Right ventricle myocardium superior (tissue), 1 donor: ENCODE results near the gene EPHB2. TPM values are rescaled to one million over a fixed set of nuclear protein-coding genes. Genes with fewer than 3 reads are reported as not detected.

Experiments used
- ATAC-seq: fragments of 200-7000 bp; cut with Tn5 transposase; one replicate; pipeline ENCODE4 v1.9.1; 2020; ENCODE audit warnings: mild to moderate bottlenecking; ENCODE audit not compliant: poor library complexity
- DNase-seq: peaks from one replicate; pipeline ENCODE4 v3.0.0-alpha.2; 2020
- intact Hi-C: fragments of 100-400 bp; cut with DNase I; formaldehyde crosslinking; loops from one replicate; pipeline ENCODE4 v1.11.2; 2022
- total RNA-seq: library from RNA; stranded (reverse); fragmentation: NEBNext Ultra II Directional; extraction: Animal tissue kit (Norgen Biotek cat#: 25700); gene quantifications from one replicate; pipeline ENCODE4 v1.2.1, GENCODE V29; 2021
- donor health status: DM: no; HTN: yes; CAD: no; lungs with severe emphysema.

The EPHB2 gene
- total RNA-seq, 1 donor from 2014 or later: 2.7 TPM

DNA sequence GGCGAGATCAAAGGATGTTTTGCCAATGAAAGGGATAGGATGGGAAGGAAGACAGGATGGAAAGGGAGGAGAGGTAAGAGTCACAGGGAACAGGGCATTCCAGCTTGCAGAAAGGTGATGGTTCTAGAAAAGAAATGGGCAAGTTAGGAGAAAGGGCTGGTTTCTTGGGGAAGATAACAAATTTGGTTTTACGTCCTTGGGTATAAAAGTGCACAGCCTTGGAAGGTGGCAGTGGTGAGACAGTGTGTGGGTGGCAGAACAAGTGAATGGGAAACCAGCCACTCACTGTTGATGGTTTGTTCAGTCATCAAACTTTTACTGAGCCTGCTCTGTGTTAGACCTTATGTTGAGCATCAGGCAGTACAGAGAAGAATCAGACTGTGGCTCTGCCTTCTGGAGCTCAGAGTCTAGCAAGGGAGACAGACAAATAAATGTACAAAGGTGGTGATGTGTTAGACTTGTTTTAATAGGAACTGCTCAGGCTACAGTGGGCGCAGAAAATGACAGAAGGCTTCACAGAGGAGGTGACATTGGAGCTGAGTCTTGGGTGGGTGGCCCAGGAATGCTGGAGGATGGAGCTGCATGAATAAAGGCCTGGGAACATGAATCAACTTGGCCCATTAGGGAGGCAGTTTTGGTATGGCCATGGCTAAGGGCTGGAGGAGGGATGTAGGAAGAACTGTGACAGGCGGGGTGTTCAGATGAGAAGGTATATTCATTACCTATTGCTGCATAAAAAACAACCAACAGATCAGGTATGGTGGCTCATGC, 76.3 kb downstream of the EPHB2 start:
- intact Hi-C loops: no loop called here
- DNase-seq (no peak), ATAC-seq (no peak)

GRCh38 chr1:22787636-22788035, 77.0 kb downstream of the EPHB2 start:
- DNase-seq (no peak), ATAC-seq (no peak)
- intact Hi-C loops: no loop called here

GRCh38 chr1:22788254-22788661, 77.6 kb downstream of the EPHB2 start:
- peak; percentile 68 for ATAC-seq
- intact Hi-C loops: no loop called here
- peak; percentile 62 for DNase-seq

- ATAC-seq (no peak), DNase-seq (no peak)
- intact Hi-C loops: no loop called here
Measured at GRCh38 chr1:22789356-22789994, 78.8 kb downstream of the EPHB2 start.

- ATAC-seq (peak; percentile 58), DNase-seq (peak; percentile 73)
- intact Hi-C loops: no loop called here
Measured at GRCh38 chr1:22790232-22791008, 79.8 kb downstream of the EPHB2 start.

DNA sequence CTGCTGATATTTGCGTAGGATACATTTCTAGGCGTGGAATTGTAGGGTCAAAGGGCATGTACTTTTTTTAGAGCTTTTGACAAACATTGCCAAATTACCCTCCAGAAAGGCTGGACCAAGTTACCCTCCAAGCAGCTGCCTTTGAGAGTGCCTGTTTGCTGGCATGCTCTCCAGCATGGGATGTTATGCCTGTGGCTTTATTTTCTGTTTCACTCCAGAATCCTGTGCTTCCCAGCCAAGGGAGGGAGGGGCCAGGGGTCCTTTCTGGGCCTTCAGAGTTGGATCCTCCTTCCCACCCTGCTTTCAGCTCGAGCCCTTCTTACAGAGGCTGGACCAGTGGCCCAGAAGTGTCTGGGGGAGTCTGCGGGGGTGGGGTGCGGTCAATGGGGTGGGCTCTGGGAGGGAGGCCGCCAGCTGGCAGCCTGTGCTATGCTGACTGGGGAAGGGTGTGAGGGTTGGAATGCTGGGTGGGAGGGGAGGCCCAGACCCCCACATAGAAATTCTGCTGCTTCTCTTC, 81.2 kb downstream of the EPHB2 start:
- DNase-seq (no peak), ATAC-seq (no peak)
- intact Hi-C loops: no loop called here

DNA sequence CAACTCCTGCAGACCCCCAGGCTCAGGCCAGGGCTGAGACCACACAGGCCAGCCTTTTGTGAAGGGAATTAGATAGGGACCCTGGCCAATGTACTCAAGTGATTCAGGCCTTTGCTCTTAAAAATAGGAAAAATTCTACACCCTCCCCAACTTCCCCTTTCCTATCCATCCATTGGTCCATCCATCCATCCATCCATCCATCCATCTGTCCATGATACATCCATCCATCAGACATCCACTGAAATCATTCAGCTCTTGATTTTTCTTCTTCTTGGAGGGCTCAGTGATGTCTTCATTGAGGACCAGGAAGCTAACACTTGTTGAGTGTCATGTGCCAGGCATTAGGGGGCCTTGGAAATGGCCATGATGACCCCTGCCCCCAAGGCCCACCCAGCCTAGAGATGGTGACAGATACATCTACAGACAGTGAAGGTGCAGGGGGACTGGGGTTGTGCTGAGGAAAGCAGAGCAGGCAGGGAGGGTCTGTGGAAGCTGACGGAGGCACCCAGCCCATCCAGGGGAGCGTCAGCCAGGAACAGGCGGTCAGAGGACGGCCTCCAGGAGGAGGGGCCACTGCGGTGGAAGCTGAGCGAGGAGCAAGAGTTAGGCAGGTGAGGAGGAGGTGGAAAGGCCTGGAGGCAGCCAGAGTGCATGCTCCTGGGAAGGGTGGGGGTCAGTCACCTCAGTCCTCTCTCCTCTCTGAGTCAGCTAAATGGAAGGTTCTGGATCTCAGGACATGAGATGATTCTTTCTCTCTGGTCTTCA, 81.9 kb downstream of the EPHB2 start:
- DNase-seq (no peak), ATAC-seq (no peak)
- intact Hi-C loops: no loop called here

- ATAC-seq: no peak
- intact Hi-C loops: loop anchor here (2.0 kb wide), 1 partner anchor 39 kb away; no protein-coding TSS in a partner anchor
Measured at GRCh38 chr1:22793647-22794046, 83.0 kb downstream of the EPHB2 start.

DNA sequence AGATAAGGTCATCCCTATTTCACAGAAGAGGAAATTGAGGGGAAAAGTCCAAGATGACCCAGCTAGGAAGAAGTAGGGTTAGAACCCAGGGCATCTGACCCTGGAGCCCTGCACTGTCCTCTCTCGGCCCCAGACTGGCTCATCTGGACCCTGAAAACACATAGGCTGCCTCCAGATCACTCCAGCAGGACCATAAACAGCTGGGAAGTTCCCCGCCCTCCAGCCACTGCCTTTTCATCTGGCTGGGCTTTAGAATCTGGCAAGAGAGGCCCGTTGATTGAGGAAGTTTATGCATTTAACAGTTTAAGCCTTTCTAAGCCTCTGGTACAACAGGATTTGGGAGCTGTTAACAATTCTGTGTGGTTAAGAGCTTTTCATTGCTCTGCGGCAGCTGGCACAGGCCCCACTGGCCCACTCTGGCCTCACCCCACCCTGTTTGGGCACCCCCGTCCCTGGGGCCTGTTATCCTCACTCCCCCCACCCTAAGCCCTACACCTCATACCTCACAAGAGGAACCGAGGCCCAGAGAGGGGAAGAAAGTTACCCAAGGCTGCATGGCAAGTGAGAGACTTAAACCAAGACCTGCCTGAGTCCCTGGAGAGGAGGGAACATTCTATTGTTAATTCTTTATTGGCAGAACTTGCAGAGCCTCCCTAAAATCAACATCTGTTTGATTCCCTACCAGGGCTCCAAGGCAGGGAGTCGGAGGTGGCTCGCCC, 84.2 kb downstream of the EPHB2 start:
- ATAC-seq (peak; percentile 57), DNase-seq (peak; percentile 51)
- intact Hi-C loops: loop anchor here (2.0 kb wide), 1 partner anchor 40 kb away; no protein-coding TSS in a partner anchor

More at GRCh38 chr1:22793647-22794046, 83.0 kb downstream of the EPHB2 start:
- DNase-seq: no peak

GRCh38 chr1:22795366-22795714, 84.7 kb downstream of the EPHB2 start:
- ATAC-seq (no peak), DNase-seq (no peak)
- intact Hi-C loops: loop anchor here (2.0 kb wide), 1 partner anchor 41 kb away; no protein-coding TSS in a partner anchor

- ATAC-seq: no peak
- intact Hi-C loops: no loop called here
- DNase-seq: no peak
Measured at GRCh38 chr1:22796642-22797041, 86.0 kb downstream of the EPHB2 start.

GRCh38 chr1:22798083-22798482, 87.4 kb downstream of the EPHB2 start:
- intact Hi-C loops: no loop called here
- ATAC-seq: no peak
- DNase-seq: no peak

DNA sequence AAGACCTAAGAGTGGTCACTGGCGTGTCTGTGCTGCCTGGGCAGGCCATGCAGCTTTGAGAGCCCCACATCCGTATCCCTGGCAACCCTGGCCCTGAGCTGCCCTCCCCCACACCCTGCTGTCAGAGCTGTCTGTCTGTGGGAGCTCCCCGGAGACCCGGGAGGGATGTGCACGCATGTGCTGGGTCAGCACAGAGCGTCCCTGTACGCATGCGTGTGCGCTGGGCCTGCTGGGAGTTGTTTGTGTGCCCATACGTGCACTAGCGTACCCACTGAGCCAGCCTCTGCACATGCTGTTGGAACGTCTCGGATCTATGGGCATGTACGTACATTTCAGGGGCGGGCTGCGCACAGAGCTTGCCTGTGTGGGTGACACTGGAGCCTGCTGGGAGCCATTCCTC, 89.3 kb downstream of the EPHB2 start:
- DNase-seq (no peak), ATAC-seq (no peak)
- intact Hi-C loops: no loop called here

DNA sequence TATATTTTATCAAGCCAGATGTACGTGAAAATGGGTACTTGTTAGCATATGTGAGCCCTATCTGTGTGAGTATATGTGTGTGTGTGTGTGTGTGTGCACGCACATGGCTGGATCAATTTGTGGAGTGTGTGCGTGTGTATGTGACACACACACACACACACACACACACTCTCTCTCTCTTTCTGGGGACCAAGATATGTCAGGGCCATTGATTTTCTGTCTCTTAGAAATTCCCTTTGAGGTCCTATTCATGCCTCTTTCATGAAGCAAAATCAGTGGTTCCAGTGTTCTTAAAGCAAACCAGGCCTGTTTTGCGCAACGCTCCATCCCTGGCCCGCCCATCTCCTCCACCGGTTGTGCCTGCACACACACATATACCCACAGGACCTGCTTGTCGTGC, 90.0 kb downstream of the EPHB2 start:
- intact Hi-C loops: no loop called here
- DNase-seq: no peak

DNA sequence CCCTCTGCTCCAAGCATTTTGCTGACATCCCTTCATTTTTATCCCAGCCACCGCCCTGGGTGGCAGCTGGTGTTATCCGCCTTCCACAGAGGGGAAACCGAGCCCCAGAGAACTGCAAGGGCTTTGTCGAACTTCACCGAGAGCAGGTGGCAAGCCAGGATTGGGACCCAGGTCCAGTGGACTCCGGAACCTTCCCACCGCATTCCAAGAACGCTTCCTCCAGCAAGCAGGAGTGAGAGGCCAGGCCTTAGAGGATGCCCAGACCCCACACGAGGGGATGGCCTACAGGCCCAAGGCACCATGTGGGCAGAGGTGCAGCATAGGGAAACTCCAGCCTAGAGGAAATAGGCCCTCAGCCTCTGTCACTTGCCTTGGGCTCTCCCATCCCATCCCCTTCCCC, 90.7 kb downstream of the EPHB2 start:
- intact Hi-C loops: no loop called here
- no peak for DNase-seq
- ATAC-seq: no peak

More for the DNA sequence above, 90.0 kb downstream of the EPHB2 start:
- no peak for ATAC-seq

DNA sequence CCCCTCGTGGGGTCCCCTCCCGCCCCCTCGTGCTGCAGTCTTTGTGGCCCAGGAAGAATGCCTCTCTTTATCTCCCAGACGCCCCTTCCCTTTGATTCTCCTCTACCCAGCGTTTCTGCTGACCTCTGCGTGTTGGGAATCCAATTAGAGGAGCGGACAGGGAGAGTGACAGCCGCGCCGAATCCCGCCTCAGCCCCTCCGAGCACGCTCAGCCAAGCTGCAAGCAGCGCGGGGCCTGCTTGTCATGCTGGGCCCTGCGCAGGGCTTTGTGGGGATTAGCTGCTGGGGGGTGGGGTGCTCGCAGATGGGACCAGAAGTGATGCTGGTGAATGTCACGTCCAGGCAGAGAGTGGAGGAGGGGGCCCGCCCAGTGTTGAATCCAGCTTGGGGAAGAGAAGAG, 91.1 kb downstream of the EPHB2 start:
- DNase-seq: no peak
- ATAC-seq: no peak
- intact Hi-C loops: no loop called here

- ATAC-seq (no peak), DNase-seq (no peak)
- intact Hi-C loops: no loop called here
Measured at GRCh38 chr1:22803833-22804232, 93.2 kb downstream of the EPHB2 start.

- intact Hi-C loops: no loop called here
- no peak for ATAC-seq
- no peak for DNase-seq
Measured at GRCh38 chr1:22804406-22804805, 93.8 kb downstream of the EPHB2 start.
